Activated effector memory CD4-positive, alpha-beta T cell treated with anti-CD3 and anti-CD28 coated beads, Interleukin-2, amount 50 U/mL, for 16 hours (primary cell): ENCODE measurements around the gene NDST3.
"Not testable (repeated sequence)": the region's sequence is repeated elsewhere in the genome, so short reads cannot be mapped to it uniquely, and the experiment has no call there.

Experiments
- DNase-seq: peaks from one replicate; pipeline ENCODE4 v3.0.0-alpha.2; 2020

Gene NDST3

DNA sequence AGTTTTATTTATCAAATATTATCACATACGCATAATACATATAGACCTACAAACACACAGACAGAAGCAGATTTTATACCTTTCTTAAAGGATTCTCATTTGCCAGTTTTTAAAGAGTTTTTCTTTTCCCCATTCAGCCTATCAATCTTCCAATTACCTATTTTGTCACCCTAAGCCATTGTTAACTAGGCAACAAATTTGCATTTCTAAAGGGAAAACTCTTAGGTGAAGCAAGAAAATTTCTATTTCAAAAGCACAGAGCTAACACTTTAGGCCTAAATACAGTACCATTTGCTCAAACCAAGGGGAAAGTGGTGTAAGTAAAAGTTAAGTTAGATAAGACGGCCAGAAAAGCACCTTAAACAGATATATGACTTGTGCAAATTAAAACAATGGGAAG is 156.6 kb downstream of the NDST3 start:
- no peak for DNase-seq

DNA sequence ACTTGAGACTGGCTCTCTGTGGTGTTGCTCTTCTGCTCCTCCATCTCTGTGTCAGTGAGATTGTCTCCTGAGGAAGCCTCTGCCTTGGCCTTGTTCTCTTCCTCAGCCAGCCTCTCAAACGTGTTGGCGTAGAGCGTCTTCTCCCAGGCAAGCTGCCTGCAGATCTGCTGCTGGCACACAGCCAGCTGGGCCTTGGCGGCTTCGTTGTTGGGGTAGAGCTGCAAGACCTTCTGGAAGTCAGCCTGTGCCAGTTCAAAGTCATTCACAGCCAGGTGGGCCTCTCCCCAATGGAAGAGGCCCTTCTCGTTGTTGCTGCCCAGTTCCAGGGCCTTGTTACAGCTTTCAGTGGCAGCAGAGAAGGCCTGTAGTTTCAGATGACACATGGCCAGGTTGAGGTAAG is 159.1 kb downstream of the NDST3 start:
- DNase-seq: no peak

DNA sequence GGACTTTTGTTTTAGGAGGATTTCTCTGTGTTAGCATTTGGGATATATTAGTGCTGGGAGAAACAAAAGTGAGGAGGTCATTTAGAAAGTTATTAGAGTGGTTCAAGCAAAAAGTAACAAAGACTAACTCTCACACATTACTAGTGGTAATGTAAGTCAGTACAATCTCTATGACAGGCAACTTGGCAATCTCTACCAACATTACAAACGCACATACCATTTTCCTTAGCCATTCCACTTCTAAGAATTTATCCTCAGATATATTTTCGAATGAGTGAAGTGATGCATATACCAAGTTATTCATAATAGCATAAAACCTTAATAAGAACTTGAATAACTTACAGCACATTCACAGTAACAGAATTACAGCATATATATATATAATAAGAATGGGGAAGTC is 172.3 kb downstream of the NDST3 start:
- DNase-seq: no peak

DNA sequence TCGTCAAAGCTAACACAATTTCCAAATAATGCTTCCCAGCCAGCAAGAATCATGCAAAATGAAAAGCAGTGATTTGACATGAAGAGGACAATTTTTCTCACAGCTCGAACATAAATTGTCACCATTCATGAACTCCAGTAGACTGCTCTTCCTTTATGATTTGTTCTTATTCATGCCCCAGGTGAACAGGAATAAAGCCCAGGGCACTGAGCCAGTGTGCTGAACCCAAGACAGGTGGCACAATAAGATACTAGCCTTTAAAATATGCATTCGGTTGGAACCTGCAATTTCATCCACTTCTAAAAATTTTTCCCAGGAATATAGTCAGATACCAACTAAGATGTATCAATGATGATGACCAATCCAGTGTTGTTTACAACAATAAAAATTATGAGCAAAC is 178.8 kb downstream of the NDST3 start:
- DNase-seq: no peak

DNA sequence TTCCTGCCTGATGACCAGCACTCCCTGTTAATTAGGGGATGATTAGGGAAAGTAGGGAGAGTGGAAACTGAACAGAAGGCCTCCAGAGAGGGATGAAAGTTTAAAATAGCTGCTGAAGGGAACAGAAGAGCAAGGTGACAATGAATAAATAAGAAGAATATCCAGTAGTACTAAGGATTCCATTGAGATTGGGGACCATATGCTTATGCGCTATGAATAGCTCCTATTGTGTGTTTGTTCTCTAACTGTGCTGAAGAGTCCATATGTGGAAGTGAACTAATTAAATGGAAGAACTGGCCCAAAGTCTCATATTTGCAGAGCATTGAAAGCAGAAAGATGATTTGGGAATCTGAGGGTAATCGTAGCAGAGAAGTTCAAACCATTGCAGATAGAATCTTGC is 181.5 kb downstream of the NDST3 start:
- DNase-seq: no peak

DNA sequence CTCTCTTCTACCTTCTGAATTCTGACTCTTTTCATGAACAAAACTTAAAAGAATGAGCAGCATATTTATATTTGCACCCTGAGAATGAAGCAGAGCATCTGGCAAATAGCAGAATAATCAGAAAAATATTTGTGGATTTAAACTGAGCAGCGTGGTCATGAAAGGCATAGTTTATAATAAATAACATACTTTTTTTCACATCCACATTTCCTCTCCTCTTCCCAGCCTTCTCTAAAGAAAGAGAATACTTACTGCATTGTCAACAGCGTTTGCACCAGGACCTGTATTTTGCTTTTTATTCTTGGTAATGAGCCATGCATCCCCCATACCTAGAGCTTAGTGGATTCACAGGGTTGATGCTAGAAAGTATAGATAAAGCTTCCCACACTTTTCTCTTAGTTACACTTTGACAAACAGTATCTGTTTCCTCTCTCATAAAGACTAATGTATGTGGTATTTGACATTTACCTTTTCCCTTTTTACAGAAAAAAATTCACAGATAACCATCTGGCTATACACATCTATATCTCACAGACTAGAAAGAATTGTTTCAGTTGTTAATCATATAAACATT is 187.0 kb downstream of the NDST3 start:
- DNase-seq: no peak

DNA sequence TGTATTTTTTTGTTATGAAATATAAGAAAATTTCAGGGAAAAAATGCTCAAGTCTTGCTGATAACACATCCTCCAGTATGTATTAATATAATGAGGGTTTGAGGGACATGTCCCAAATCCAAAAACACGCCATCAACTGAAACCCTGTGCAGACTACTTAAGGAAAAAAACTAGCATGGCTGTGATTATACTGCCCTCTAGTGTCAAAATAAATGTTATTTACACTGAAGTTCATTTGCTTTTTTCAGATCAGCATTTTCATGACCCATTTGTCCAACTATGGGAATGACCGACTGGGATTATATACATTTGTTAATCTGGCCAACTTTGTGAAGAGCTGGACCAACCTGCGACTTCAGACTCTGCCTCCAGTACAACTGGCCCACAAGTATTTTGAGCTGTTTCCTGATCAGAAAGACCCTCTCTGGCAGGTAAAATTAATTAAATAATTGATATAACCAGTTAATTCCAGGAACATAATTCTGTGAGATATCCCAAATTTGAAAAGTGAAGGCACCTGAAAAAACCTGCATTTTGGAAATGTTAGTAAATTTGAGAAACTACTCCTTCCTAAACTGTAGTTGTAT is 190.1 kb downstream of the NDST3 start:
- no peak for DNase-seq

DNA sequence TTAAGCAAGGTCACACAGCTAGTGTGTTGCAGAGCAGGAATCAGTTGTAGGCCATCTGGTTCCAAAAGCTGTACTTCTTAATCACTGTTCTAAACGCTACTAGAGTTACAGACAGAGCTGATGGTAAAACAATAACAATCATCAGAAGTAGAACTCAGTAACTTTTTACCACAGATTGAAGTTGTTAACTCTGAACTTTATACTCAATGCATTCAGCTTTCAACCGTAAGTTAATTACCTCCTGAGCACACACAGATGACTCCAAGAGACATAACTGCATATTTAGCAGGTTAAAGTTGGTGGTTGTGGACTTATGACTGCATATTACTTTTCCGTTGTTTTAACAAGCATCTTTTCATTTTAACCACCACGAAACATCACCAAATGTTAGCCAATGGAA is 191.2 kb downstream of the NDST3 start:
- no peak for DNase-seq

DNA sequence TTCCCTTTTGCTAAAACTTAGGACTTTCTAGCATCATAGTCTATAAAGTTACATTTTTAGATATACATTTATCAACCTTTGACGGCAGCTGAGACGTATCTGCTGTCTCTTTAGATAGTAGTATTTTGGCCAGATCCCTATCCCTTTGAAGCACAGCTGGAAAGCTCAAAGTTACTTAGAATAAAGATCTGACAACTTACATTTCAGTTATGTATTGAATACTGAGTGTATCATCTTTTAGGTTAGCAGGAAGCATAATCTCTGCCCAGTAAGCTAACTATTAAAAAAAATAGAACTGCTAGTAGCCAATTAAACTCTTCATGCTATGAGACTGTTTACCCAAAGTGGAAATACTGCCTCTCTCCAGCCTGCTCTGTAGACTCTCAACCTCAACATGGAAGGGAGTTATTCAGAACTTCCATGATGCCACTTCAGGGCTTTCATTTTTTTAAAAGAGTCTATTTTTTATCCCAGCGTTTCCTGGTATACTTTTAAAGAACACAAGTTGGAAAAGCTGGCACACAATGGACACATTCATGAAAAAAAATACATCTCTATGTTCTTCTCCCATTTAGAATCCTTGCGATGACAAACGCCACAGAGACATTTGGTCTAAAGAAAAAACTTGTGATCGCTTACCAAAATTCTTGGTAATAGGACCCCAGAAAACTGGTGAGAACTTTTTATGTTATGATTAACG is 192.2 kb downstream of the NDST3 start:
- no peak for DNase-seq

DNA sequence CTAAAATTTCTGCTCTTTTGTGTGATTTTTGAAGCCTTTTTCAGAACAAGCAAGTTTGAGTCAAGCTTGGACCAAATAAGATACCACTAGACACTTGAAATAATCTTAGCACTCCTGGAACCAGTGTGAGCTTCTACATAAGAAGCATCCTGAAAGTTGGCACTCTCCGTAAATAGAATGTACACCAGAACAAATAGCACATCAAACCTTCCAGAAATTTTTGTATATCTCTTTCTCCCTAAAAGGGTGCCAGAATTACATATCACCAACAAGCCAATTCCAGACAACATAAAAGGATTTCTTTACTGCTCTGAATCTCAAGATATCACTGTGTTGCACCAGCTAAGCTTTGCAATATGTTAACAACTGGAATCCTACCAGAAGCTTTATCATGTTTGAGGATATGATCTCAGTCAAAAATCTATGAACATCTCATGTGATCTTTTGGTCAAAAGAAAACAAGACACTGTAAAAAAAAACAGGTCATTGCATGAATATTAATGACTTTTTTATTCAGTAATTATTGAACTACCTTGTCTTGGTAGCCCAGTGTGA is 201.4 kb downstream of the NDST3 start:
- DNase-seq: no peak

DNA sequence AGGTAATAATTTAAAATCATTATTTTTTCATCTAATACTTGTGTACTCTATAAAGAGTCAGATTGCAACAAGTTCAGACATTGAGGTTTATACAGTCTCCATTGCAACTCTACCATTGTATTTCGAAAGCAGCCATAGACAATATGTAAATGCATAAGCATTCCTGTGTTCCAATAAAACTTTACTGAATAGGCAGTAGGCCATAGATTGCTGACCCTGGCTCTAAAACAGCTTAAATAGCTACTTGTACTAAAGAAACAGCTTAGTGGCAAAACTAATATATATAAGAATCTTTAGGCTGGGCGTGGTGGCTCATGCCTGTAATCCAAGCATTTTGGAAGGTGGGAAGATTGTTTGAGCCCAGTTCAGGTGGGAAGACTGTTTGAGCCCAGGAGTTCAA is 203.2 kb downstream of the NDST3 start:
- DNase-seq: no peak

DNA sequence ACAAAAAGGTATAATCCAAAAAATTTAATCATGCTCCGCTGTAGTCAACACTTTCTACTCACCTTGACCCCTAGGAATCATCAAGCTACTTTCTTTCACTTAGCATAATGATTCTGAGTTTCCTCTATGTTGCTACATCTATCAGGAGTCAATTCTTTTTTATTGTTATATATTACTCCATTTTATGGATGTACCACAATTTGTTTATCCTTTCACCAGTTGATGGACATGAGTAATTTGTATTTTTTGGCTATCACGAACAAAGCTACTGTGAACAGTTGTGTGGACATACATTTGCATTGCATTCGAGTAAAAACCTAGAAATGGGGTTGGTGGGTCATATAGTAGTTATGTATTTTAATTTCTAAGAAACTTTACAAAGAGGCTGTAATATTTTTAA is 215.6 kb downstream of the NDST3 start:
- DNase-seq: no peak

DNA sequence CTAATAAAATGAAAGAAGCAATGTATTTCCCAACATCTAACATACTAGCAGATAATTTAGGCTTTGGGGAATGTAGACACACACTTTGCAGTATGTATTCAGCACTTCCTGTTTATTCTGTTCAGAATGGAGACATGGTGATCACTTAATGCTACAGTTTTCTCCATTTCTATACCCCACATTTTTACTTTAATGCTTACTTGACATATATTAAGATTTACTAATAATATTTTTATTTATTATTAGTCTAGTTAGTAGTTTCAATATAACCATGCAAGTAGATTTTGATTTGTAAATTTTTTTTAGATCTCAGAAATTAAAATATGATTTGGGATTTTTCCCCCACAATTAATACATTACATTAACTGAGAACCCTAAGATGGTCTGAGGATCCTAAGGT is 220.1 kb downstream of the NDST3 start:
- no peak for DNase-seq

DNA sequence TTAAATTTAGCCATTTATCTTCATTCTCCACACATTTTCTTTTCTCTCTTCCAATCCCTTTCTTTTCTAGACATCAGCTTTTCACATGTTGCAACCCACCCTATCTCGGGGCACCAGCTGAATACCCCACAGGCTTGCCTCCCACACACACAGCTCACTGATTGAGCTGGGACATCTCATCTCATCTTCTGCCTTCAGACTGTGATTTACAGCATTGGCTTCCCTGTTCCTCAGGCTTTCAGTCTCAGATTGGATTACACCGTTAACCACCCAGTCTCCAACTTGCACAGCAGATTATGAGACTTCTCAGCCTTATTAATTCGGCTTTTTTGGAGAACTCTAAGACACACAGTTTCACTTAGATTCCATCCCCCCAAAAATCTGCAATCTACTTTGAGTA is 224.8 kb downstream of the NDST3 start:
- no peak for DNase-seq

DNA sequence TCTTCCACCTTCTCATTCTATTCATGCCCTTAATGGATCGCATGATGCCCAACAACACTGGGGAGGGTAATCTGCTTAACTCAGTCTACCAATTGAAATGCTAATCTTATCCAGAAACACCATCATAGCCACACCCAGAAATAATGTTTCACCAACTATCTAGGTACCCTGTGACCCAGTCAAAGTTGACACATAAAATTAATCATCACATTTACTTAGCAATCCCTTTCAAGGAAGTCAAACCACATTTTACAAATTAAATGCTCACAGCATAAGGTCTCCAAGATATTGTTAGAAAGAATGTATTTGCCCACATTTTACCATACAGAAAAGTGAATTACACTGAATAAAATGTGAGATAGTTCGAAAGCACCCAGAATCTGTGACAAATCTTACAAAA is 226.0 kb downstream of the NDST3 start:
- DNase-seq: no peak

DNA sequence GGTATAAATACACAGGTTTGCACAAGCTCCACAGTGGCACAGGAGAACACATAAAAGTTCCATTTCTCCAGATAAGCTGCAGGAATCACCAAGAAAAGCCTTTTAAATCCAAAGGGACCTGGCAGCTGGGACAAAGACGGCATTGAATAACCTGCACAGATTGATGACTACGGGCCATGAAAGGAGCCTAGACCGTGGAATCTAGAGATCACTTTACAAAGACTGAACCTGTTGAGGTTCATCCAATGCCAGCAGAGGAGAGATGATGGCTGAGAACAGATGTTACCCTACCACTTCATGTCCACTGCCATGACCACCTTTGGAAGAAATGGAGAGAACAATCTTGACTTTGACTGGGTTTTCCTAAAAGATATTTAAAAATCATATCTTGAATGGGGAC is 229.8 kb downstream of the NDST3 start:
- DNase-seq: no peak

DNA sequence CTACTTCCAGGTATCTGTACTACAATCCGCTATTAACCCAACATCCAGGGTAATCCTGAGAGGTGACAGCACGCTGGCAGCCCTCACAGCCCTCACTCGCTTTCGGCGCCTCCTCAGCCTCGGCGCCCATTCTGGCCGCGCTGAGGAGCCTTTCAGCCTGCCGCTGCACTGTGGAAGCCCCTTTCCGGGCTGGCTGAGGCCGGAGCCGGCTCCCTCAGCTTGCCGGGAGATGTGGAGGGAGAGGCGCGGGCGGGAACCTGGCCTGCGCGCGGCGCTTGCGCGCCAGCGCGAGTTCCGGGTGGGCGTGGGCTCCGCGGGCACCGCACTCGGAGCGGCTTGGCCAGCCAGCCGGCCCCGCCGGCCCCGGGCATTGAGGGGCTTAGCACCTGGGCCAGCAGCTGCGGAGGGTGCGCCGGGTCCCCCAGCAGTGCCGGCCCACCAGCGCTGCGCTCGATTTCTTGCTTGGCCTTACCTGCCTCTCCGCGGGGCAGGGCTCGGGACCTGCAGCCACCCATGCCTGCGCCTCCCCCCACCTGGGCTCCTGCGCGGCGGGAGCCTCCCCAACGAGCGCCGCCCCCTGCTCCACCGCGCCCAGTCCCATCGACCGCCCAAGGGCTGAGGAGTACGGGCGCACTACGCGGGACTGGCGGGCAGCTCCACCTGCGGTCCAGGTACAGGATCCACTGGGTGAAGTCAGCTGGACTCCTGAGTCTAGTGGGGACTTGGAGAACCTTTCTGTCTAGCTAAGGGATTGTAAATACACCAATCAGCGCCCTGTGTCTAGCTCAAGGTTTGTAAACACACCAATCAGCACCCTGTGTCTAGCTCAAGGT is 231.2 kb downstream of the NDST3 start:
- peak; percentile 68 for DNase-seq

DNA sequence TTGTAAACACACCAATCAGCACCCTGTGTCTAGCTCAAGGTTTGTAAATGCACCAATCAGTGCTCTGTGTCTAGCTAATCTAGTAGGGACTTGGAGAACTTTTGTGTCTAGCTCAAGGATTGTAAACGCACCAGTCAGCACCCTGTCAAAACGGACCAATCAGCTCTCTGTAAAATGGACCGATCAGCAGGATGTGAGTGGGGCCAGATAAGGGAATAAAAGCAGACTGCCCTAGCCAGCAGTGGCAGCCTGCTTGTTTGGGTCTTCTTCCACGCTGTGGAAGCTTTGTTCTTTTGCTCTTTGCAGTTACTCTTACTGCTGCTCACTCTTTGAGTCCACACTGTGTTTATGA is 231.8 kb downstream of the NDST3 start:
- not testable (repeated sequence) for DNase-seq

DNA sequence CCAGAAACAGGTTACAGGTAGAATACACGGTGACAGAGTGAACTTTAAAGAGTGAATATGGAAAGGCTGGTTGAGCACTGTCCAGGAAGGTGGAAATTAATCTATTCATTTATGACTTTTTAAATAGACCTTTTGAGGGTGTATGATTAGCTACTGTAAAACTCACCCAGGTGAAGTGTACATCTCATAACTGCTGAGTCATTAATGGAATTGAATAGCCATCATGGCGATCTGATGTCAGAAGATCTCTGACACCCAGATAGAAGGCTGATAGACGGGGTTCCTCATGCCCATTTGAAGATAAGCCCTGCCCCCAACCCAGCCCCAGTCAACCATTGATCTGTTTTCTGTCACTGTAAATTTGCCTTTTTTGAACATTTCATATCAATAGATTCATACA is 234.5 kb downstream of the NDST3 start:
- DNase-seq: no peak

DNA sequence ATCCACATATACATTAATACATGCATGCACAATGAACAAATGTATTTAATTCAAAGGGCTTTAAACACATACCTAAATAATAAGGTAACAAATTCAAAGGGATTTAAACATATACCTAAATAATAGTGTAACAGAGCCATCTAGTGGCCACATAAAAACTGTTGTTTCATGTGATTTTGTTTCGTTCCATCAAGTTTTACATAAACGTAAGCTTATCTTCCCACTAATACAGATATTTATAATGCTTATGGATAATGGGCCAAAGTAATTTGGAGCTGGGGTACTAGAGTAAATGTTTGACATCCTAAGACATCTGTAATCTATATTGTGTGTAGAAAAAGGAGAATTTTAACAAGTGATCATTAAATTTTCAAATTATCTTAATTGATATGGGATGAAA is 236.2 kb downstream of the NDST3 start:
- DNase-seq: no peak

DNA sequence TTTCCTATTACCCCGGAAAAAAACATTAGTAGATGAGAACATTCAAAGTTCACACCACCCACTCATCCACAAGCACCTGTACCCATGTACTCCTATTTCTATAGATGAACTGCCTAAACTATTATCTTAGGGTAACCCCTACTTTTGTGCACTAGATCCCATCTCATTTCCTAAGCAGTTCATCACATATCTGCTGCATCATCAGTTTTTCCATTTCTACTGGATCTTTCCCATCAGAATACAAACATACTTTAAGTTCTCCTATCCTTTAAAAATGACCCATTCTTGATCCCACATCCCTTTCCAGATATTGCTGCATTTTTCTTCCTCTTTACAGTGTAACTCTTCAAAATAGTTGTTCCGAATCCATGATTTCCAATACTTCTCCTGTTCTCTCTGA is 237.5 kb downstream of the NDST3 start:
- DNase-seq: no peak

DNA sequence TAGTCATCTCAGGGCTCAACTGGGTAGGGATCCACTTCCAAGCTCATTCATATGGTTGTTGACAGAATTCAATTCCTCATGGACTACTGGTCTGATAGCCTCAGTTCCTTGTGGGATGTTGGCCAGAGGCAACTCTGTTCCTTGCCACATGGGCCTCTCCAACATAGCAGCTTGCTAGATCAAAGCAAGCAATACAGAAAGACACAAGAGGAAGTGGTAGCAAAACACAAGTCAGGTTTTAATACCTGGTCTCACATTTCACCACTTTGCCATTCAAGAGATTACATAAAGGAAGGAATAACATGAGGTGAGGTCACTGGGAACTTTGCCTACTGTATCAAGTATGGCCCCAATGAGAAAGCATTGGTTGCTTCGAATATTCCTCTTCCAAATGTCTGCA is 239.4 kb downstream of the NDST3 start:
- no peak for DNase-seq

DNA sequence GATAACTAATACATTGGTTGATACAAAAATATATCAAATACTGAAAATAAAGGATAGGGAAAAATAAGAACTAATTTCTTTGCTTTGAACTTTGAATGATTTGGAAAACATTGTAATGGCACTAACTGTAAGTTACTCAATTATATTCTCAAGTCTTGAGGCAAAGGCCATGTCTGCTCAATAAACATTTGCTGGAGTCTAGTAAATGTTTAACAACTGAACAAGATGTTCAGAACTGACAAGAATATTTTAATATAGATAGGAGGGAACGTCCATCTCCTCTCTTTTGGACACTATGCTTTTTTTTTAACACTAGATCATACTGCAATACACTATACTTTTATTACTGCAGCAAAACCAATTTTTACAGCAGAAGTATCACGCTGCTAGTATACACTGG is 242.3 kb downstream of the NDST3 start:
- DNase-seq: no peak

DNA sequence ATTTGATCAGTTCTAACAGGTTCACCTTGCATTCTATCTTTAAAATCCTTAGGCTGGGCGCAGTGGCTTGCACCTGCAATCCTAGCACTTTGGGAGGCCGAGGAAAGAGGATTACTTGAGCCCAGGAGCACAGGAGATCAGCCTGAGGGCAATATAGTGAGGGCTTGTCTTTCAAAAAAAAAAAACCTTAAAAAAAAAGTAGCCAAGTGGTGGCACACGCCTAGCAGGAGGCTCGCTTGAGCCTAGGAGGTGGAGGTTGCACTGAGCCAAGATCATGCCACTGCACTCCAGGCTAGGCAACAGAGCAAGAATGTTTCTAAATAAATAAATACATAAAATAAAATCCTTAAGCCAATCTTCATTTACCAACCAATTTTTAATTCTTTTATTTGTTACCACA is 243.0 kb downstream of the NDST3 start:
- DNase-seq: no peak
